Endothelial cell of umbilical vein (primary cell): ENCODE results near the gene STAT4. TPM values are rescaled to one million over a fixed set of nuclear protein-coding genes. Genes with fewer than 3 reads are reported as not detected.

Experiments used
- BruUV-seq: library from RNA; stranded (reverse); fragments of 400-500 nt; replicated peaks from 2 replicates; lab custom pipeline; 2021; lab: Mats Ljungman, UMichigan
- CTCF ChIA-PET: fragments of 300-600, 350-600 bp; sonication (Branson Sonifier 250); formaldehyde crosslinking; loops from one replicate; lab custom pipeline; 2021; ENCODE audit warnings: antibody characterized with exemption, inconsistent platforms; lab: Charles Lee
- POLR2A ChIA-PET: fragments of 300-600, 350-600 bp; sonication (Branson Sonifier 250); formaldehyde crosslinking; loops from one replicate; lab custom pipeline; 2021; ENCODE audit warnings: antibody characterized with exemption, inconsistent platforms; lab: Charles Lee
- DNase-seq: peaks from one replicate; pipeline ENCODE4 v3.0.0-alpha.2; 2011; ENCODE audit warnings: low read depth, low spot score
- FAIRE-seq: peaks from 2 replicates; lab custom pipeline; 2011; peaks lifted over from hg19 to GRCh38; lab: Jason Lieb, UNC
- H2AFZ ChIP-seq: 2 replicates; pipeline ENCODE4 v1.6.0; 2012; ENCODE audit warnings: low read depth, low read length, control low read depth, inconsistent platforms
- H3K27ac ChIP-seq: 2 replicates; pipeline ENCODE4 v1.5.1; 2011; ENCODE audit warnings: low read depth, mild to moderate bottlenecking, control low read depth, low read length, moderate library complexity; ENCODE audit not compliant: insufficient read depth
- H3K27me3 ChIP-seq, 2 experiments: 2 replicates each; pipeline versions ENCODE4 v1.6.0 to v1.6.1; 2011; ENCODE audit warnings: low read length in 2 of 2, mixed read lengths in 1 of 2; ENCODE audit not compliant: control insufficient read depth in 2 of 2, insufficient read depth in 2 of 2
- H3K36me3 ChIP-seq, 2 experiments: 2 replicates in 1 of 2; 3 replicates in 1 of 2; pipeline ENCODE4 v1.5.1; 2011; ENCODE audit warnings: low read length in 2 of 2, mild to moderate bottlenecking in 1 of 2, moderate library complexity in 1 of 2; ENCODE audit not compliant: control insufficient read depth in 2 of 2, insufficient read depth in 2 of 2; ENCODE audit errors: extremely low read depth in 1 of 2
- H3K4me1 ChIP-seq: 3 replicates; pipeline ENCODE4 v1.5.1; 2011; ENCODE audit warnings: mild to moderate bottlenecking, low read length; ENCODE audit not compliant: control insufficient read depth, insufficient read depth; ENCODE audit errors: extremely low read depth
- H3K4me2 ChIP-seq: 2 replicates; pipeline ENCODE4 v1.6.1; 2011; ENCODE audit warnings: low read length, control low read depth, mixed read lengths; ENCODE audit not compliant: insufficient read depth
- H3K4me3 ChIP-seq, 3 experiments: fragments of 200-600 bp in 1 of 3; sonication (generic), shearing (Covaris generic) in 1 of 3; replicated peaks in 1 of 3; 2 replicates each; pipeline ENCODE4 v1.5.1; 2011 to 2016; ENCODE audit warnings: control low read depth in 3 of 3, low read length in 3 of 3, mild to moderate bottlenecking in 2 of 3, inconsistent platforms in 1 of 3, low read depth in 1 of 3, moderate library complexity in 1 of 3; ENCODE audit not compliant: insufficient read depth in 1 of 3
- H3K79me2 ChIP-seq: 2 replicates; pipeline ENCODE4 v1.6.0; 2012; ENCODE audit warnings: low read length, inconsistent platforms; ENCODE audit not compliant: control insufficient read depth, insufficient read depth
- H3K9ac ChIP-seq: replicated peaks from 2 replicates; pipeline ENCODE3; 2011; ENCODE audit warnings: low read length, control low read depth; ENCODE audit not compliant: insufficient read depth; ENCODE audit errors: extremely low read depth
- H3K9me1 ChIP-seq: replicated peaks from 3 replicates; pipeline ENCODE4 v1.6.0; 2011; ENCODE audit warnings: mild to moderate bottlenecking, low read length; ENCODE audit not compliant: control insufficient read depth, insufficient read depth; ENCODE audit errors: extremely low read depth
- H3K9me3 ChIP-seq: replicated peaks from 2 replicates; pipeline ENCODE4 v1.5.1; 2012; ENCODE audit warnings: low read length, inconsistent platforms; ENCODE audit not compliant: control insufficient read depth, insufficient read depth
- H4K20me1 ChIP-seq: replicated peaks from 2 replicates; pipeline ENCODE3; 2011; ENCODE audit warnings: mild to moderate bottlenecking, low read length; ENCODE audit not compliant: control insufficient read depth, insufficient read depth; ENCODE audit errors: extremely low read depth
- CTCF ChIP-seq, 2 donors: IDR thresholded peaks; 1 replicate in 1 of 2; 2 replicates in 1 of 2; pipeline ENCODE4 v1.5.1; 2011; ENCODE audit warnings: low read length in 2 of 2, mild to moderate bottlenecking in 2 of 2, moderate library complexity in 2 of 2, control low read depth in 1 of 2, inconsistent platforms in 1 of 2, low read depth in 1 of 2; ENCODE audit not compliant: insufficient read depth in 1 of 2; ENCODE audit errors: extremely low read depth in 1 of 2
- EZH2 ChIP-seq: IDR thresholded peaks from 2 replicates; pipeline ENCODE4 v1.6.1; 2012; ENCODE audit warnings: borderline replicate concordance, low read depth, mild to moderate bottlenecking, moderate library complexity, low read length, inconsistent platforms; ENCODE audit not compliant: severe bottlenecking
- MAX ChIP-seq: IDR thresholded peaks from 2 replicates; pipeline ENCODE4 v1.6.1; 2011; ENCODE audit not compliant: insufficient read depth, insufficient read length
- POLR2A ChIP-seq: IDR thresholded peaks from 2 replicates; pipeline ENCODE4 v1.6.1; 2012; ENCODE audit warnings: low read depth, mild to moderate bottlenecking, control low read depth, low read length
- POLR2AphosphoS5 ChIP-seq: IDR thresholded peaks from 2 replicates; pipeline ENCODE4 v1.6.1; 2012; ENCODE audit warnings: low read depth, mild to moderate bottlenecking, control low read depth, low read length, moderate library complexity; ENCODE audit not compliant: insufficient read depth
- dilution Hi-C: fragments of 300-500 bp; cut with MboI; formaldehyde crosslinking; loops from one replicate; pipeline ENCODE4 v1.15.0; 2019; ENCODE audit warnings: low sequenced_read_pairs; ENCODE audit not compliant: extremely low pct_ligation_motif_present
- intact Hi-C: fragments of 100-400 bp; cut with micrococcal nuclease; formaldehyde crosslinking; loops from one replicate; pipeline ENCODE4 v1.10.0; 2022
- polyA plus RNA-seq, 4 experiments: library from polyadenylated mRNA; depleted of rRNA in 3 of 4; stranded (reverse) in 3 of 4; unstranded in 1 of 4; fragments of >200 nt; gene quantifications; 2 replicates each; pipeline versions ENCODE4 v1.2.1 to v1.2.3, GENCODE V29; 2011 to 2012; ENCODE audit warnings: missing spikeins in 1 of 4
- total RNA-seq: library from RNA; stranded (reverse); gene quantifications from 2 replicates; pipeline ENCODE4 v1.2.3, GENCODE V29; 2021

STAT4 gene
- total and polyA plus RNA-seq, 2 donors (not counting 3 experiments of a cell fraction or from before 2014, with no cell fraction given) = 0.46 to 1.2 TPM

GRCh38 chr2:191051177-191051576 is 99.6 kb downstream of the STAT4 start:
- Histone ChIP-seq H3K4me3 (no peak overlapping the region), H4K20me1 (no peaks in the 10 kb centered on the region), H3K9me3 (no peaks in the 10 kb centered on the region), H3K9me1 (no peaks in the 10 kb centered on the region), H3K9ac (no peak overlapping the region), H2AFZ (no peak overlapping the region), H3K79me2 (no peaks in the 10 kb centered on the region), H3K4me1 (peaks cover 5% of the 10 kb centered on the region), H3K27me3 (peaks cover 4 to 8% of the 10 kb centered on the region in 2 experiments), H3K4me2 (no peak overlapping the region), H3K36me3 (no peaks in the 10 kb centered on the region), H3K27ac (no peak overlapping the region)
- no peak for DNase-seq
- intact Hi-C loops = loop anchor here (5.0 kb wide), 1 partner anchor 166 kb away; no protein-coding TSS in a partner anchor
- CTCF ChIA-PET = interaction anchor here (1.1 to 9.3 kb wide), 19 partner anchors 11 to 1111 kb away, joined by 3 to 358 read pairs (median 9); partner anchors contain the start of gene STAT4
- POLR2A ChIA-PET = no interaction called here
- dilution Hi-C loops = no loop called here
- BruUV-seq = no TSS peak
- FAIRE-seq = no peak
- TF ChIP-seq POLR2A (no peak), MAX (no peak)

- TF ChIP-seq CTCF (IDR thresholded peaks at IDR 0.05; ENCODE audit: extremely low read depth in 1 of 2, insufficient read depth in 1 of 2, low read depth in 1 of 2, low read length in 2 of 2) (no peak), POLR2A (no peak), POLR2AphosphoS5 (no peak), EZH2 (no peak)
- no peak for FAIRE-seq
- BruUV-seq = no TSS peak
- no peak for DNase-seq
- Histone ChIP-seq H3K27me3 (peaks cover 4 to 8% of the 10 kb centered on the region in 2 experiments), H3K9ac (no peak overlapping the region), H4K20me1 (no peaks in the 10 kb centered on the region), H3K27ac (no peak overlapping the region), H3K9me3 (no peaks in the 10 kb centered on the region), H2AFZ (no peak overlapping the region), H3K4me3 (no peak overlapping the region), H3K4me2 (no peak overlapping the region), H3K4me1 (peaks cover 5% of the 10 kb centered on the region), H3K36me3 (no peaks in the 10 kb centered on the region), H3K79me2 (no peaks in the 10 kb centered on the region), H3K9me1 (no peaks in the 10 kb centered on the region)
- dilution Hi-C loops (no loop called here), intact Hi-C loops (loop anchor here (5.0 kb wide), 1 partner anchor 167 kb away; no protein-coding TSS in a partner anchor)
- POLR2A ChIA-PET = no interaction called here
- CTCF ChIA-PET = interaction anchor here (1.4 to 9.3 kb wide), 12 partner anchors 10 to 474 kb away, joined by 4 to 358 read pairs (median 20); partner anchors contain the start of gene STAT4
Measured at GRCh38 chr2:191050640-191050987, 100.2 kb downstream of the STAT4 start.
